IMR-90 (cell line): Measurements from ENCODE around the gene MRPL58. TPM values are rescaled to one million over a fixed set of nuclear protein-coding genes. Genes with fewer than 3 reads are reported as not detected.
A peak's percentile ranks its signal among the peaks of the same experiment; 100 is the strongest.

Experiments
- ATAC-seq: fragments of 200-7000 bp; cut with Tn5 transposase; 2 replicates; pipeline ENCODE4 v1.9.1; 2020; ENCODE audit warnings: low read depth, mild to moderate bottlenecking, moderate library complexity
- BruUV-seq: library from RNA; stranded (reverse); fragments of 400-500 nt; replicated peaks from 2 replicates; lab custom pipeline; 2021; lab: Mats Ljungman, UMichigan
- CTCF ChIA-PET: fragments of 300-600 bp; formaldehyde crosslinking; extraction: SDS; loops from one replicate; lab custom pipeline; 2021; ENCODE audit warnings: antibody characterized with exemption; lab: Yijun Ruan, JAX
- POLR2A ChIA-PET: fragments of 300-600 bp; sonication (Branson Sonifier 250); formaldehyde crosslinking; loops from one replicate; lab custom pipeline; 2022; ENCODE audit warnings: antibody characterized with exemption; ENCODE audit not compliant: unreplicated experiment; lab: Charles Lee
- DNase-seq: peaks from one replicate; pipeline ENCODE4 v3.0.0; 2013
- H2AFZ ChIP-seq: replicated peaks from 2 replicates; pipeline ENCODE3; 2013; ENCODE audit warnings: low read length, mild to moderate bottlenecking; ENCODE audit not compliant: poor library complexity
- H2AK5ac ChIP-seq: 2 replicates; pipeline ENCODE4 v1.6.1; 2013; ENCODE audit warnings: low read depth, low read length, inconsistent platforms
- H2AK9ac ChIP-seq: replicated peaks from 2 replicates; pipeline ENCODE3; 2013; ENCODE audit warnings: mild to moderate bottlenecking, low read depth, low read length, moderate library complexity; ENCODE audit not compliant: poor library complexity
- H2BK120ac ChIP-seq: 2 replicates; pipeline ENCODE4 v1.6.1; 2013; ENCODE audit warnings: low read depth, low read length, inconsistent platforms
- H2BK15ac ChIP-seq: 3 replicates; pipeline ENCODE4 v1.6.1; 2013; ENCODE audit warnings: low read depth, low read length, inconsistent platforms
- H2BK20ac ChIP-seq: 2 replicates; pipeline ENCODE4 v1.6.1; 2013; ENCODE audit warnings: low read depth, mild to moderate bottlenecking, inconsistent platforms, low read length, moderate library complexity
- H2BK5ac ChIP-seq: 2 replicates; pipeline ENCODE4 v1.6.1; 2013; ENCODE audit warnings: mild to moderate bottlenecking, low read depth, low read length, inconsistent platforms; ENCODE audit not compliant: poor library complexity, severe bottlenecking
- H3K14ac ChIP-seq: replicated peaks from 2 replicates; pipeline ENCODE4 v1.6.1; 2013; ENCODE audit warnings: low read depth, low read length, inconsistent platforms
- H3K18ac ChIP-seq: 2 replicates; pipeline ENCODE4 v1.6.1; 2013; ENCODE audit warnings: low read depth, low read length, control low read depth
- H3K23ac ChIP-seq: 2 replicates; pipeline ENCODE4 v1.6.1; 2013; ENCODE audit warnings: low read depth, low read length, inconsistent platforms
- H3K27ac ChIP-seq: 2 replicates; pipeline ENCODE4 v1.5.1; 2013; ENCODE audit warnings: mild to moderate bottlenecking, control low read depth, low read length; ENCODE audit not compliant: insufficient read depth
- H3K27me3 ChIP-seq: 2 replicates; pipeline ENCODE4 v1.6.1; 2013; ENCODE audit warnings: low read length; ENCODE audit not compliant: control insufficient read depth, insufficient read depth
- H3K36me3 ChIP-seq: 2 replicates; pipeline ENCODE4 v1.6.1; 2013; ENCODE audit warnings: low read length, mixed read lengths; ENCODE audit not compliant: control insufficient read depth, insufficient read depth
- H3K4ac ChIP-seq: 2 replicates; pipeline ENCODE4 v1.6.1; 2013; ENCODE audit warnings: low read depth, low read length, inconsistent platforms
- H3K4me1 ChIP-seq: 2 replicates; pipeline ENCODE4 v1.6.1; 2013; ENCODE audit warnings: low read length, mixed read lengths; ENCODE audit not compliant: control insufficient read depth, insufficient read depth
- H3K4me2 ChIP-seq: 2 replicates; pipeline ENCODE4 v1.6.1; 2013; ENCODE audit warnings: low read depth, mild to moderate bottlenecking, control low read depth, low read length, moderate library complexity
- H3K4me3 ChIP-seq: 2 replicates; pipeline ENCODE4 v1.5.1; 2013; ENCODE audit warnings: low read depth, mild to moderate bottlenecking, control low read depth, low read length, moderate library complexity; ENCODE audit not compliant: insufficient read depth
- H3K56ac ChIP-seq: 2 replicates; pipeline ENCODE4 v1.6.1; 2013; ENCODE audit warnings: low read length, inconsistent platforms; ENCODE audit not compliant: insufficient read depth; ENCODE audit errors: extremely low read depth
- H3K79me1 ChIP-seq, 2 experiments: 2 replicates each; pipeline ENCODE4 v1.6.1; 2013; ENCODE audit warnings: low read length in 2 of 2, inconsistent platforms in 1 of 2, low read depth in 1 of 2
- H3K9ac ChIP-seq: 2 replicates; pipeline ENCODE4 v1.6.1; 2013; ENCODE audit warnings: low read depth, low read length, control low read depth
- H3K9me1 ChIP-seq: 2 replicates; pipeline ENCODE4 v1.6.1; 2013; ENCODE audit warnings: low read length, inconsistent platforms; ENCODE audit not compliant: insufficient read depth
- H3K9me3 ChIP-seq: 2 replicates; pipeline ENCODE4 v1.6.1; 2013; ENCODE audit warnings: low read length; ENCODE audit not compliant: control insufficient read depth, insufficient read depth
- H4K20me1 ChIP-seq: 2 replicates; pipeline ENCODE4 v1.6.1; 2013; ENCODE audit warnings: low read length, inconsistent platforms; ENCODE audit not compliant: insufficient read depth
- H4K5ac ChIP-seq: 2 replicates; pipeline ENCODE4 v1.6.1; 2013; ENCODE audit warnings: mild to moderate bottlenecking, low read depth, low read length, control low read depth
- H4K8ac ChIP-seq, 2 experiments: 2 replicates each; pipeline ENCODE4 v1.6.1; 2013; ENCODE audit warnings: low read depth in 2 of 2, low read length in 2 of 2, control low read depth in 1 of 2, inconsistent platforms in 1 of 2
- H4K91ac ChIP-seq: 2 replicates; pipeline ENCODE4 v1.6.1; 2013; ENCODE audit warnings: low read depth, low read length, inconsistent platforms; ENCODE audit not compliant: insufficient read depth
- CEBPB ChIP-seq: IDR thresholded peaks from 2 replicates; pipeline ENCODE4 v1.6.1; 2012; ENCODE audit warnings: low read depth, low read length, improper control_type of control experiment
- CHD1 ChIP-seq: IDR thresholded peaks from 2 replicates; pipeline ENCODE4 v1.6.1; 2012; ENCODE audit warnings: low read depth, low read length, improper control_type of control experiment
- CTCF ChIP-seq: conservative IDR thresholded peaks from 2 replicates; pipeline ENCODE4 v1.5.1; 2012; ENCODE audit warnings: mild to moderate bottlenecking, low read depth, low read length, improper control_type of control experiment
- ELK1 ChIP-seq: fragments of 150-350 bp; IDR thresholded peaks from 2 replicates; pipeline ENCODE4 v1.6.1; 2016; ENCODE audit warnings: low read depth, mild to moderate bottlenecking, low read length, moderate library complexity, borderline replicate concordance
- FOS ChIP-seq: fragments of 150-350 bp; IDR thresholded peaks from 2 replicates; pipeline ENCODE4 v1.6.1; 2016; ENCODE audit warnings: low read depth, low read length
- MAFK ChIP-seq: IDR thresholded peaks from 2 replicates; pipeline ENCODE4 v1.6.1; 2012; ENCODE audit warnings: low read depth, low read length, improper control_type of control experiment
- MAZ ChIP-seq: IDR thresholded peaks from 2 replicates; pipeline ENCODE4 v1.6.1; 2012; ENCODE audit warnings: low read depth, mild to moderate bottlenecking, low read length, improper control_type of control experiment, moderate library complexity, borderline replicate concordance
- MXI1 ChIP-seq: IDR thresholded peaks from 2 replicates; pipeline ENCODE4 v1.6.1; 2012; ENCODE audit warnings: low read depth, mild to moderate bottlenecking, low read length, moderate library complexity, borderline replicate concordance
- POLR2A ChIP-seq: IDR thresholded peaks from 2 replicates; pipeline ENCODE4 v1.6.1; 2012; ENCODE audit warnings: mild to moderate bottlenecking, low read depth, low read length
- RAD21 ChIP-seq: IDR thresholded peaks from 2 replicates; pipeline ENCODE4 v1.6.1; 2012; ENCODE audit warnings: low read length, improper control_type of control experiment
- RCOR1 ChIP-seq: IDR thresholded peaks from 2 replicates; pipeline ENCODE4 v1.6.1; 2012; ENCODE audit warnings: mild to moderate bottlenecking, low read length, improper control_type of control experiment; ENCODE audit not compliant: insufficient replicate concordance
- RFX5 ChIP-seq: IDR thresholded peaks from 2 replicates; pipeline ENCODE4 v1.8.0; 2012; ENCODE audit warnings: low read depth, mild to moderate bottlenecking, low read length, moderate library complexity
- SMC3 ChIP-seq: fragments of 150-350 bp; IDR thresholded peaks from 2 replicates; pipeline ENCODE4 v1.6.1; 2016; ENCODE audit warnings: low read depth, mild to moderate bottlenecking, antibody characterized with exemption, low read length, moderate library complexity
- WGBS, 2 experiments: methylation state at CpG; one replicate each; pipeline versions ENCODE4 v1.1.5 to v1.1.7; 2013; ENCODE audit warnings: missing lambda C conversion rate in 2 of 2; ENCODE audit not compliant: insufficient read length in 1 of 2; ENCODE audit errors: extremely low coverage in 2 of 2; 5-methylcytosine and 5-hydroxymethylcytosine counted together
- dilution Hi-C: fragments of 300-500 bp; cut with HindIII; formaldehyde crosslinking; loops from one replicate; pipeline ENCODE4 v1.14.3; 2018; ENCODE audit warnings: low sequenced_read_pairs; ENCODE audit not compliant: unreplicated experiment
- in situ Hi-C: fragments of 300-500 bp; cut with MboI; formaldehyde crosslinking; loops from 3 replicates; pipeline ENCODE4 v1.14.3; 2019; ENCODE audit warnings: low sequenced_read_pairs, inconsistent platforms, mixed read lengths
- intact Hi-C: fragments of 100-400 bp; cut with micrococcal nuclease; formaldehyde crosslinking; loops from 2 replicates; pipeline ENCODE4 v1.10.0; 2022
- polyA plus RNA-seq, 3 experiments: library from polyadenylated mRNA; depleted of rRNA; stranded (reverse); fragments of >200 nt; gene quantifications; 2 replicates each; pipeline ENCODE4 v1.2.3, GENCODE V29; 2012; ENCODE audit warnings: low replicate concordance in 1 of 3
- total RNA-seq: library from RNA; depleted of rRNA; stranded (reverse); fragments of >200 nt; gene quantifications from 2 replicates; pipeline ENCODE4 v1.2.3, GENCODE V29; 2012

MRPL58 gene
- total and polyA plus RNA-seq, 2 of the 4 experiments (the other 2 are of a cell fraction) = 42.5 to 53.0 TPM

- Histone ChIP-seq H2BK15ac (no peak overlapping the region), H3K27ac (no peak overlapping the region), H3K9me3 (no peaks in the 10 kb centered on the region), H2BK20ac (no peak overlapping the region), H4K20me1 (0 out of 2 replicates have a peak, but pooled peaks cover 3% of the 10 kb centered on the region), H3K4ac (no peak overlapping the region), H3K27me3 (no peaks in the 10 kb centered on the region), H3K9ac (no peak overlapping the region), H4K8ac (no peak overlapping the region), H3K14ac (no peak overlapping the region), H2AFZ (no peak overlapping the region), H3K9me1 (no peaks in the 10 kb centered on the region), H4K91ac (no peak overlapping the region), H4K5ac (no peak overlapping the region), H3K4me3 (no peak overlapping the region), H3K4me2 (no peak overlapping the region), H3K79me1 (peaks cover 19 to 43% of the 10 kb centered on the region in 2 experiments), H2AK9ac (no peak overlapping the region), H3K36me3 (peaks cover 14% of the 10 kb centered on the region), H3K23ac (peak overlapping the region; percentile 34; the same call in 1 of the 2 replicates), H2BK120ac (no peak overlapping the region), H2AK5ac (no peak overlapping the region), H3K56ac (no peak overlapping the region), H2BK5ac (no peak overlapping the region), H3K18ac (no peak overlapping the region), H3K4me1 (no peaks in the 10 kb centered on the region; the same call in 1 of the 2 replicates)
- in situ Hi-C loops (no loop called here), intact Hi-C loops (loop anchor here (5.0 kb wide), 1 partner anchor 87 kb away; no protein-coding TSS in a partner anchor), dilution Hi-C loops (no loop called here)
- ATAC-seq = no peak
- 100% methylated on average over 1 of the region's 5 CpGs; no CpG with 5 or more reads in 1 of the 2 experiments for WGBS, 2 experiments
- DNase-seq = no peak
- TF ChIP-seq ELK1 (no peak), RCOR1 (no peak), RAD21 (no peak), CHD1 (no peak), FOS (no peak), MAZ (no peak), CTCF (no peak), CEBPB (no peak), SMC3 (no peak), RFX5 (no peak), MAFK (no peak), MXI1 (no peak), POLR2A (no peak)
- no TSS peak for BruUV-seq
- ChIA-PET CTCF (interaction anchor here (0.9 kb wide), 3 partner anchors 9 to 14 kb away, joined by 3 read pairs; no protein-coding TSS in a partner anchor), POLR2A (interaction anchor here (0.5 kb wide), 1 partner anchor 83 kb away, joined by 16 read pairs; no protein-coding TSS in a partner anchor)
These were observed 36.6 kb downstream of the MRPL58 start for GRCh38 chr17:75049057-75049456.
